GM21737 (cell line): ENCODE measurements around the gene INS.

Experiments used
- ATAC-seq: cut with Tn5 transposase; IDR thresholded peaks from one replicate; pipeline ENCODE4 v1.9.1; 2021; ENCODE audit warnings: mild to moderate bottlenecking, moderate library complexity; ENCODE audit not compliant: unreplicated experiment

Gene INS

DNA sequence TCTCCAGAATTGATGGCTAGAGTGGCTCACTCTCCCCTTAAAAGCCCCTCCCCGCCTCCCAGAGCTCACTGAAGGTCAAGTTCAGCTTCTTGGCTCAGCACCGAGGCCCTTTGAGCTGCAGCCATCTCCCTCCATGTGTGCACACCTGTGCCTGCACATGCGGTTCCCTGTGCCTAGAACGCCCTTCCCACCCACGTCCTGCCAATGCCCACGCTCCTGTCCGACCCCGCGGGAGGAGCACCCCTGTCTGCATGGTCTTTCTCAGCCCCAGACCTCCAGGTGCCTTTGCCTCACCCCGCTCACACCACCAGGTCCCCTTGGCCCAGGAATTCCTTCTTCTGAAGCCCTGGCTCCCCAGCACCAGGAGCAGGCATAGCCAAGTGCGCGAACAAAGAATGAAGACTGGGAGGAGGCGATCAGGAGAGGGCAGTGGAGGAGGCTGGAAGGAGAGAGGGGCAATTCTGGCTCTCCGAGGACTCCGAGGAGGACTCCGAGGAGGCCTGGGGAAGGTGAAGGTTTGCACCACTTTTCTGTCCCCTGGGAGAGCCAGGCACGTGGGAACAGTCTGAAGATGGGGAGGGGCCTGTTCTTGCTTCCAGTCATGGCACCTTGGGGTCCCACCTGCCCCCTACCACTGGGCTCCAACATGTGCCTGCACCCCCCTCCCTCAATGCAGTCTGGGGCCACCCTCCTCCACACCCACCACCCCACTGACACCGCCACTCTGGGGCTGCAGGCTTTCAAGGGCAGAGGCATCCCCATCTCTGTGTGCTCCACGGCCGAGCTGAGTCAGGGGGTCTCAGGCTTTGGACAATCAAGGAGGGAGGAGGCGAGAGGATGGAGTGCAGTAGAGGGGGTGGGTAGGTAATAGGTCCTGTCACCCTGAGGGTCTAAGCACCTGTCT is 39.5 kb downstream of the INS start:
- no peak for ATAC-seq

DNA sequence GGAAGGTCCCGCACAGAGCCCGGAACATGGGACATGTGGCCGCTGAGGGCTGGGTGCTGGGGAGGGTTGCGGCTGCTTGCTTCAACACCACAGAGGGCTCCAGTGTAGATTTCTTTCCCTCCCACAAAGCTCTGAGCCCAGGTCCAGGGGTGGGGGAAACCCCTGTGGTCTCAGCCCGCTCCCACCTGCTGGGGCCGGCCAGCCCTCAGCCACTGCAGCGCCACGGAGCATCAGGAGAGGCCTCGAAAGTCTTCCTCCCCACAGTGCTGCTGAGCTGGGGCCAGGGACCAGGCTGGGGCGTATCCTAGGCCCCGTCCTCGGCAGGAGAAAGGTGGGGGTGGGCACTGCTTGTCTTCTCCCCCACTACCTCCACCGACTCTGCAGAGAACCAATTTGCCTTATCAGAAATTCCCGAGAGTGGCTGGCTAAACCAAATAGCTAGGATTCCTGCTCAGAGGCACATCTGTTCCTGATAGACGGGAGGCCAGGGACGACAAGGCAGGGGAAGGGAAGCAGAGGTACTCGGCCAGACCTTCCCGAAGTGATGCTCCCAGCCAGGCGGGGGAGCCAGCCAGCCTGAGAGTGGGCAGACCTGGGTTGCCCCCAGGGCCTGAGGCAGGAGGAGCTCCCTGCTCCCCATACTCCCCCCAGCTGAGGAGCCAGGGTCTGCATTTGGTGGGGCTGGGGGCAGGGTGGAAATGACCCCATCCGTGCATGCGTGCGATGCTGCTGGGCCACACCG is 40.5 kb downstream of the INS start:
- no peak for ATAC-seq

DNA sequence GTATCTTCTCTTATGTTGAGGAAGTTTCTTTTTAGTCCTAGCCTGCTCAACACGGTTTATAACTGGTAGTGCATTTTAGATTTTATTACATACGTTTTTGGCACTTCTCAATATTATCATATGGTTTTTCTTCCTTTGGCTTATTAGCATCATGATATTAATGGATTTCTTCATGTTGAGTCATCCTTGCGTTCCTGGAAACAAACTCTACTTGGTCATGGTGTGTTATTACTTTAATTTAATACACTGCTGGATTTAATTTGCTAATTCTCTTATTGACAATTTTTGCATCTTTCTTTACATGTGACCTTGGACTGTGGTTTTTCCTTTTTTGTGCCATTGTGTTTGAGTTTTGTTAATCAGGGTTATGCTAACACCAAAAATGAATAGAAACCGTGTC is 42.3 kb downstream of the INS start:
- ATAC-seq = no peak

DNA sequence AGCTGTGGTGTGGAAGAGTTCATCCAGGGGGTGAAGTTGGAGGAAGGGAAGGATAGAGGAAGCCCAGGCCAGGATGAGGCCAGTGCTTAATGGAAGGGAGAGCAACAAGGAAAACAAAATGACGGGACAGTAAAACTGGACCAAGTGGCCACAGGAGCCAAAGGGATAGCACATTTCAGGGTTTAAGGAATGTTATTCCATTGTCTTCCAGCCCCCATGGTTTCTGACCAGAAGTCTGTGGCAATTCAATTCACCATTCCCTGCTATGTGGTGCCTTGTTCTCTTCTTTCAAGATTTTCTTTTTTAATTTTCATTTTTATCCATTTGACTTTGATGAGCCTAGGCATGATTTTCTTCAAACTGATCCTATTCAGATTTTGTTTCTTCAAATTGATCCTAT is 44.3 kb downstream of the INS start:
- no peak for ATAC-seq

DNA sequence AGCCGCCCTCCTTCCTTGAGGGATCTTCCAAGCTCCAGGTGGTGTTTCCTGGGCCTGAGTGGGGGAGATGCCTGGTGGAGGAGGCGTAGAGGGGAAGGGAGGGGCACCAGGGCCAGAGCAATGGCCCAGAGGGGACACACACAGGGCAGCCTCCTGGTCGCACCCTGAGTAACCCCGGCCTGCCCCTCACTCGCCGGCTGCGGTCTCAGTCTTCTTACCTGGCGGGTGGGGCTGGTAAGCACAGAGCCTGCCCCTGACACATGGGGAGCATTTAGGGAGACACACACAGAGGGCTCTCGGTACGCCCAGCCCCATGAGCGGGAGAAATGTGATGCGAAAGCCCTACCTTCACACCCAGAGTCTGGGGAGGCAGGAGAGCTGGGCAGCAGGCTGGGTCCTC is 45.7 kb downstream of the INS start:
- ATAC-seq = no peak

DNA sequence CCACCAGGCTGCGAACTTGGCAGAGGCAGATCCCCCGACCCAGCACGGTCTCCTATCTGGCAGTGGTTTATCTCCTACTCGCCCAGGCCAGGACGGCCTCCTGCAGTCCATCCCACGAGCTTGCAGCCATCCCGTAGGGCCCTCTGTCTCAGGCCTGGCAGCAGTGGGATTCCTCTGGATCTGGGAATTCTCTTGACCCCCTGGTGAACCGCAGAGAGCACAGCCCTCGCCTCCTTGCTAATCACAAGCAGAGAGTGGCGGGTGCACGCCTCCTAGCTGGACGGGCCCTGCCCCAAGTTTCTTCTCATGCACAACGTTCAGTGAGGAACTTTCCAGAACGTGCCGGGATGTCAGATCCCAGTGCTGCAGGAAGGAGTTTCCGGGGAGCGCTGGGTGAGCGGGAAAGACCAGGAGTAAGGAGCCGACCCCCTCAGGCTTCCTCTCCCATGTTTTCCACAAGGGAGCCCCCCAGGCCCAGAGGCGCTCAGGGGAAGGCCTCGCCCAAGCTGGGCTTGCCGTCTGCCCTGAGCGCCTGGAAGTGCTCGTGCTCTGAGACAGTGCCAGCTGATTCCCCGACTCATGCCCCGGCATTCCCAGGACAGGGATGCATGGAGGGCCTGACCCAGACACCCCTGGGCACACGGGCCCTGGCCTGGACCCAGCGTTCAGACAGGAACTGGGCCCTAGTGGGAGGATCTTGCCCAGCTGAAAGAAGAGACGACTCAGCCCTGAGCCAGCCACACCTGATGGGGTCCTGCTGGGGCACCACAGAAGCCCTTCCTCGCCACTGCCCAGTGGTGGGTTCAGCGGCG is 46.4 kb downstream of the INS start:
- ATAC-seq = no peak

DNA sequence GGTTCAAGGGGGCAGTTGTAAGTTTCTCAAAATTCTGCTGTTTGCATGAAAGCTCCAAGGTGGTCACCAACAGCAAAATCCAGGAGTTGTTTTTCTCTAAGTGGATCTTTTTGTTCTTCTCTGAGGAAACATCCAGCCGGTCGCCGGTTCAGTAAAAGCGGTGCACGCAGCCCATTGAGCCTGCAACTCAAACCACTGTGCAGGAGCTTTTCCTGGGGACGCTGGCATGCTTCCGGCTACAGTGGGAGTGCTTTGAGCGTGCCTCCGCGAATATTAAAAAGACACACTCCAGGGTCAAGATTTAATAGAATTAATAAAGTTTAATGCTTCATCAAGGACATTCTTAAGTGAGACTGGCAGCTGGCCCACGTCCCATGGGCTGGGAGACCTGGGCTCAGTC is 47.2 kb downstream of the INS start:
- ATAC-seq = no peak

DNA sequence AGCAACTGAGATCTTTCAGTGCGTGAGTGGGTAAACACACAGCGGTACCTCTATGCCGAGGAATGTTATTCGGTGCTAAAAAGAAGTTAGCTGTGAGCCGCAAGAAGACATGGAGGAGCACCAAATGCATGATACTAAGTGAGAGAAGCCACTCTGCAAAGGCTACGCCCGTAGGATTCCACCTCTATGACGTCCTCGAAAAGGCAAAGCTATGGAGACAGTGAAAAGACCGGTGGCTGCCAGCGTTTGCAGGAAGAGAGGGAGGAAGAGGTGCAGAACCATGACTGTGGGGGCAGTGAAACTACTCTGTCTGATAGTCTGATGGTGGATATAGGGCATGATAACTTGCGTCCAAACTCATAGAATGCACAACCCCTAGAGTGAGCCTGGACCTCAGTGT is 50.5 kb downstream of the INS start:
- ATAC-seq = no peak
